T-helper 2 cell (primary cell): ENCODE data around the gene SAE1.
"Not testable (repeated sequence)": the region's sequence is repeated elsewhere in the genome, so short reads cannot be mapped to it uniquely, and the experiment has no call there.

Source experiments
- DNase-seq, 5 experiments: peaks; one replicate each; pipeline versions ENCODE4 v3.0.0 to v3.0.0-alpha.2; 2012 to 2022

SAE1 gene

DNA sequence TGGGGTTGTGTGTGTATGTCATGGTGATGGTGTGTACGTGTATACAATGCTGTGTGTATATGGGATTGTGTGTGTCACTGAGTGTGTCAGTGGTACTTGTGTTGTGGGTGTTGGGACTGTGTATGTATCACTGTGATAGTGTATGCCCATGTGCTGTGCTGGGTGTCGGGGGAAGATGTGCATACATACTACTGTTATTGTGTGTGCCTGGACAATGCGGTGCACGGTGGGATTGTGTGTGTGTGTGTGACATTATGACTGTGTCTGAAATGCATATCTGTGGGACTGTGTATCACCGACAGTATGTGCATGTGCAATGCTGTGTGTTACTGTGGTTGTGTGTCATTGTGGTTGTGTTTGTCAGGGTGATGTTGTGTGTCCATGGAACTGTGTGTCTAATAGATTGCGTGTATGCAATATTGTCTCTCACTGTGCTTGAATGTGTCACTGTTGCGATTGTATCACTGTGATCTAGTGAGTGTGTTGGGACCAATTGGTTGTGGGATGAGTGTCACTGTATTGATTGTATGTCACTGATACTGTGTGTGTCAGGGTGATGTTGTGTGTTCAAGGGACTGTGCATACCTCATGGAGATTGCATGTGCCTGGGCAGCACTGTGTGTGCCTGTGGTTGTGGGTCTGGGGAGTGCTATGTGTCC is 111.4 kb downstream of the SAE1 start:
- peak in 1 of 5 experiments; percentile 45 for DNase-seq

DNA sequence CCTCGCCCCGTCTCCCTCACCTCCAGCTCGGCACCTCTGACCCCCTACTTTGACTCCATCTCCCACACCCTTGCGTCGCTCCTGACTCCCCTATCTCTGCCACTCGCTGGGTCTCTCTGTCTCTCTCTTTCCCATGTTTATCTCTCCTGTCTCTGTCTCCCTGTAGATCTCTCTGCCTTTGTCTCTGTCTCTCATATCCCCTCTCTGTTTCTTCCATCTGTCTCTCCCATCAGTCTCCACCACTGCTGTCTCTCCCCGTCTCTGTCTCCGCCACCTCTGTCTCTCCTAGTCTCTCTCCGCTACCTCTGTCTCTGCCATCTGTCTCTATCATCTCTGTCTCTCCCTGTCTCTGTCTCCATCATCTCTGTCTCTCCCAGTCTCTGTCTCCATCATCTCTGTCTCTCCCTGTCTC is 112.7 kb downstream of the SAE1 start:
- DNase-seq, result no peak

DNA sequence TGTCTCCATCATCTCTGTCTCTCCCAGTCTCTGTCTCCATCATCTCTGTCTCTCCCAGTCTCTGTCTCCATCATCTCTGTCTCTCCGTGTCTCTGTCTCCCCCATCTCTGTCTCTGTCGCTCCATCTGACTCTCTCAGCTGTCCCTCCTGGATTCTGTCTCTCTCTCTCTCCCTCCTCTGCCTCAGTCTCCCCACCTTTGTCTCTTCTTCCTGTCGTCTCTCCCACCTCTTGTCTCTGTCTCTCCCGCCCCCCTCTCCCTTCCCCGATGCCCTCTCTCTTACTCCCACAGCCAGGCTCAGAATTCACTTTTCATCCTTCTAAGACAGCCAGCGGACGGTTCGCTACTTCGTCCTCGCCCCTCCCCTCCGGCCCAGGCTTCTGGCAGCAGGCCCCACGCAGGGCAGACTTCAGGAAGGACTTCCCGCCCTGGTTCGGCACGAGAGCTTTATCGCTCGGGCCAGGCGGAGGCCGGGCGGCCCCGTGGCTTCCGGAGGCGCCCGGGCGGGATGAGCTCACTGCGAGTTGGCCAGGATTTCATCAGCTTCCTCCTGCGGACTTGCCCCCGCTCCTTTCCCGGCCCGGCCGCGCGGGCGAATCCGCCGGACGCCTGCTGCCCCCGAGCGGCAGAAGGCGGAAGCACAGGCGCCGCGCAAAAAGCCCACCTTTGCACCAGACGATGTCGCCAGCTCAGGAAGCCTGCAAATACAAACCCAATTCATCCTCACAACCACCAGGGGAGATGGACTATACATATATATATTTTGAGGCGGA is 113.3 kb downstream of the SAE1 start:
- peak; percentile 69 to 92 (median 85) for DNase-seq

DNA sequence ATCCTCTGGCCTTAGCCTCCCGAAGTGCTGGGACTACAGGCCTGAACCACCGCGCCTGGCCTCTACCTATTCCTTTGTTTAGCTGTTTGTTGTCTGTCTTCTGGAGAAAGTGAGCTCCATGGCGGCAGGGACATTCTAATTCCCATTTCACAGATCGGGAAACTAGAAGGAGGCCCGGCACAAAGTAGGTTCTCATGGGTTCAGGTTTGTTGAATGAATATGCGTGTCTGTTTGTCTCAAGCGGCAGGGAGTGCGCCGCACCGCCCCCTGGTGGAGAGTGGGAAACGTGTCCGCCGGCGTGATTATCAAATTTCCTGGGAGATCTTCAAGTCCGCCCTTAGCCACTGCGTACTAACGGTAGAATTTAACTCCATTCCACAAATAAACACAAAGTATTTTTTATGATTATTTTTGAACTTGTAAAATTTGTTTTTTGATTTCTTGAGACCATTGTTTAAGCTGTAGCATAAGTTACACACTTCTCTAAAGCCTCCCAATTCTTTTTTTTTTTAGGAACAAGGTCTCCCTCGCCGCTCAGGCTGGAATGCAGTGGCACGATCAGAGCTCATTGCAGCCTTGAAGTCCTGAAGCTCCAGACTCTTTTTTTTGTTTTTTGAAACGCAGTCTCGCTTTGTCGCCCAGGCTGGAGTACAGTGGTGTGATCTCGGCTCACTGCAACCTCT is 116.8 kb downstream of the SAE1 start:
- DNase-seq, result peak; percentile 58 to 73 (median 70)

DNA sequence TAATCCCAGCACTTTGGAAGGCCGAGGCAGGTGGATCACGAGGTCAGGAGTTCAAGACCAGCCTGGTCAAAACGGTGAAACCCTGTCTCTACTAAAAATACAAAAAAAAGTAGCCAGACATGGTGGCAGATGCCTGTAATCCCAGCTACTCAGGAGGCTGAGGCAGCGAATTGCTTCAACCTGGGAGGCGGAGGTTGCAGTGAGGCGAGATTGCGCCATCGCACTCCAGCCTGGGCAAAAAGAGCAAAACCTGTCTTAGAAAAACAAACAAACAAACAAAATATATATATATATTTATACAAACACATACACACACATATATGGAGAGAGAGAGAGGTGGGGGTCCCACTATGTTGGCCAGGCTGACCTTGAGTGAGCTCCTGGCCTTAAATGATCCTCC is 122.4 kb downstream of the SAE1 start:
- not testable (repeated sequence) for DNase-seq

DNA sequence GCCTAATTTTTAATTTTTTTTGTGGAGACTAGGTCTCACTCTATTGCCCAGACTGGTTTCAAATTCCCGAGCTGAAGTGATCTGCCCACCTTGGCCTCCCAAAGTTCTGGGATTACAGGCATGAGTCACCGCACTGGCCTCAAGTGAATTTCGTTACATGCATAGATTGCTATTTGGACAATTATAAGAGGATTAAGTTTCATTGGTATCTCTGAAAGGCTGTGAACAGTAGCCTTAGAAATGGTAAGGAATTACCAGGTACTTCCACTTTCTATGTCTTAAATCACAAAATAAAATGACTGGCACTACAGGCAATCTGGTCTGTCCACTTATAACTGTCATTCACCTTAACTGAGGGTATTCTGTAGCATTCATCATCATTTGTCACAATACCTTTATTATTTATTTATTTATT is 122.8 kb downstream of the SAE1 start:
- no peak for DNase-seq

DNA sequence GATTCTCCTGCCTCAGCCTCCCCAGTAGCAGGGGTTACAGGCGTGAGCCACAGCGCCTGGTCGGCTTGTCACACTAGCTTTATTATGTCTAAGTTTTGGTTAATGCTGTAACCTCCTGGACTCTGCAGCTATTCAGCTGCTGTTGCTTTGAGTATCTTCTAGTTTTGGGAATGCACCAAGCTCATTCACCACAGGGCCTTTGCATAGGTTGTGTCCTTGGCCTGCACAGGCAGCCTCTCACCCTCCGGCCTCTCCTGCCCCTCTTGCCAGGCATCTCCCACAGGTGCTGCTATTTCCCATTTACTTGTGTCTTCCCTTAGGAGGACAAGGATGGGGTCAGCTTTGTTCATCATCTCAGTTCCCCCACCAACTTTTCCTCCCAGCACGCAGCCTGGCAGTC is 123.3 kb downstream of the SAE1 start:
- DNase-seq, result no peak

DNA sequence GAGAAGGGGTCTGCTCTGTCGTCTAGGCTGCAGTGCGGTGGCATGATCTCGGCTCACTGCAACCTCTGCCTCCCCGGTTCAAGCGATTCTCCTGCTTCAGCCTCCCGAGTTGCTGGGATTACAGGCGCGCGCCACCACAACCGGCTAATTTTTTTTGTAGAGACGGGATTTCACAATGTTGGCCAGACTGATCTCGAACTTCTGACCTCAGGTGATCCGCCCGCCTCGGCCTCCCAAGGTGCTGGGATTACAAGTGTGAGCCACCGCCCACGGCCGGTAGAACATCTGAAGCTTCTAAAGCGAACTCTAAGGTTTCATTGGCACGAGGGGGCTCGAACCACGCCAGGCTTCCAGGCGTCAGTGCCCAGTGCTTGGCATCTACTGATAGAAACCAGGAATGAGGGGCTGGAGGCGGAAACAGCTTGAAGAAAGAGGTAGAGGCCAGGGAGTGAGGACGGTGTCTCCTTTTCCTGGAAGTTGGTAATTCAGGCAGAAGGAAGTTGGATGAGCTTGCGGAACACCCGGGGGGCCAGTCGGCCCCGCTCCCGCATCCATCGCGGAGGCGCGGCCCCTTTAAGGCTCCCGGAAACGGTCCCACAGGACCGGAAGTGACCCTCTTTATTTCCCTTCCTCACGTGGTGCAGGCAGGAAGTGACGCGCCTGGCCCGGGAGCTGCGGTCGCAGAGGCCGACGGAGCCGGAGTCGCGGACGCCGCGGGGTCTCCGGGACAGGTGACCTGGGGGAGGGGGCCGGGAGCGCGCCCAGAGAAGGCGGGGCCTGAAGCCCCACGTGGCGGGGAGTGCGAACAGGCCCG is 125.5 kb downstream of the SAE1 start, which contains the start of gene CCDC9:
TSS of gene CCDC9 (plus strand) at position 647 of the 814 bp plus-strand sequence. CDS start 1,876 bp downstream, outside the sequence.
- DNase-seq, result peak in 4 of 5 experiments; percentile 76 to 98 (median 92)

DNA sequence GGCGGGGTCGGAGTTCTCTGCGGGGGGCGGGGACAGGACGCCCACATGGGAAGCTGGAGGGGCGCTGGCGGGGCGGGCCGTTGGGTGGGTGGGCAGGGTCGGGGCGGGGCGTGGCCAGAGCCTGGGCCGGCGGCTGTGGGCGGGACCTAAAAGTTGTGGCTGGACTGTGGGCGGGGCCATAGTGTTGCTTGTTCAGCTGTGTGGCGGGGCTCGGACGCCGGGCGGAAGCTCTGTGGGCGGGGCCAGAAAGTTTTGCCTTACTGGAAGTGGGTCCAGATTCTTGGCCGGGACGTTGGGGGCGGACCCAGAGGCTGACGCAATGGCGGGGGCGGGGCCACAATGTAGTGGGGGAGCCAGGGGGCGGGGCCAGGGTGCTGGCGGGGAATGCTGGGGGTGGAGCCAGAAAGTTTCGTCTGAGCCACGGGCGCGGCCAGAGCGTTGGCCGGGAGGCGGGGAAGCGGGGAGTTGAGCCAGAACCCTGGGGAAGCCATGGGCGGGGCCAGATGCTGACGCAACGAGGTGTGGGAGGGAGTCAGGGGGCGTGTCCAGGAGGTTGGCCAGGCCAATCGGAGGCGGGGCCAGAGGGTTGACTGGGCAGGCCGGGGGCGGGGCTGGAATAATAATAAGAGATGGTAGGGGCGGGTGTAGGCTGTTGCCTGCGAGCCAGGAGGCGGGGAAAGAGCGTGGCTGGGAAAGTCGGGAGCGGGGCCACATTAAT is 126.2 kb downstream of the SAE1 start:
- peak; percentile 97 to 99 (median 98) for DNase-seq

DNA sequence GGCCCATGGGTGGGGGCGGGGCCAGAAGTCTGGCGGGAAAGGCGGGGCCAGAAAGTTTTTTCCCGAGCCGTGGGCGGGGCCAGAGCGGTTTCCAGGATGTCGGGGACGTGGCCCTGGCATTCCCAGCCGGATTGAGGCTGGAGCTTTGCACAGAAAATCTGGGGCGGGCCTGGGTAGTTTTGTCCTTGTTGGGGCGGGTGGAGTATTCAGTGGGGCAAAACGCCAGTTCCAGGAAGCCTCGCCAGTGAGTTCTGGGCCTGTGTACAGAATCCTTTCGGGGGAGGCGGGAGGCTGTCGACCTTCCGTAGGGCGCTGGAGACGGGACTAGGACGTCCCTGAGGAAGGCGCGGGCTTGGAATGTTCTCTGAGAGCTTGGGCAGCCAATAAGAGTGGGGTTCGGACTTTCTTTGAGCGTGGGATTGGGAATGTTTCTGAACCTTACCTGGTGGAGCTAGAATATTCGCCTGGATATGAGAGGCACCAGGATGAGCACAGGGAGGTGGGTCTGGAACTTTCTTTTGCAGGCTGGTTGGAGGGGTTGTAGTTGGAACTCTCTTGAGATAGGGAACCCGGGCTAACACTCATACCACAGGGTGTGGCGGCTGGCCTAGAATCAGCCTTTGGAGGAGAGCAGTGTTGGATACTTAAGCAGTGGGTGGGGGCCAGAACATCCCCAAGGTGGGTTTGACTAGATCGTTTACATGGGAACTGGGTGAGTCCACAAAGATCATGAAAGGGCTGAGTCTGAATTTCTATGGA is 127.0 kb downstream of the SAE1 start:
- DNase-seq, result no peak

DNA sequence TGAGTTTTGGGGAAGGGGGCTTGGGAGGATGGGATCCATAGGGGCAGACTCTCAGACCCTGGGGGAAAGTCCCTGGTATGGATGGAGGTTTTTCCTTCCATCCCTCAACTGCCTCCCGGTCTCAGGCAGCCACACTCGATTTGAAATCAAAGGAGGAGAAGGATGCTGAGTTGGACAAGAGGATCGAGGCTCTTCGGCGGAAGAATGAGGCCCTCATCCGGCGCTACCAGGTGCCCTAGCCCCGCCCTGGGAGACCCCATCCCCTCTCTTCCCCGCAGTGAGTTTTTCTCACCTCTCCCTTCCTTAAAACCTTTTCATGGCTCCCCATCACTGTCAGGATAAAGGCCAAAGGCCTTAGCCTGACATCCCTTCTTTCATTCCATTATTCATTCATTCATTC is 127.8 kb downstream of the SAE1 start:
- no peak for DNase-seq

DNA sequence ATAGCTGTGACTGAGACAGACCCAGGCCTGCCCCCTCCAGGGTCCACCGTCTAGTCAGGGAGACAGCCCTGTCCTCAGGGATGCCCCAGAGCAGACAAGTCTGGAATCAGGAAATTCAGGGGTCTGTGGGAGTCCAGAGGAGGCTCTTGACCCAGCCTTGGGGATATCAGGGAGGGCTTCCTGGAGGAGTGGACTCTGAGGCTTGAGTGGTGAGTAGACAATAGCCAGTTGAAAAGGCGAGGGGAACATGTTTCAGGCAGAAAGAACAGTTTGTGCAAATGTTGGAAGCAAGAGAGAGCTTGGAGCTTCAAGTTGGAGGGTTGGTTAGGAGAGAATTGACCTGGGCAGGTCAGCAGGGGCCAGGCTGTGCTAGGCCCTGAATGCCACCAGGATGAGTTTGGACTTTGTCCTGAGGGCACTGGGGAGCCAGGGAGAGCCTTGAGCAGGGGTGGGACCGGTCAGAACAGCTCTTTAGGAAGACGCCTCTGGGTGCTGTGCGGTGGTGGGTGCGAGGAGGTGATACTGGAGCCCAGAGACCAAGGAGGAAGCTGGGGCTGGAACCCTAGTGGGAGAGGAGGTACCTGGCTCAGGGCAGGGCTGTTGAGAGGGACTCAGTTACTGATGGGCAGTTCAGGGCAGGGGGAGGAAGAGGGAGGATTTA is 128.4 kb downstream of the SAE1 start:
- DNase-seq, result no peak
